Kidney (tissue), 14 donors: Measurements from ENCODE around the gene PITX2. TPM values are rescaled to one million over a fixed set of nuclear protein-coding genes. Genes with fewer than 3 reads are reported as not detected.

Experiments
- DNase-seq, 5 donors: peaks; one replicate each; pipeline ENCODE4 v3.0.0-alpha.2; 2013 to 2020
- FAIRE-seq: peaks from 2 replicates; lab custom pipeline; 2012; peaks lifted over from hg19 to GRCh38; lab: Jason Lieb, UNC
- H3K27ac ChIP-seq, 2 donors: one replicate each; pipeline ENCODE4 v1.7.0; 2013; ENCODE audit warnings: low read depth in 2 of 2, low read length in 2 of 2, inconsistent platforms in 1 of 2
- H3K27me3 ChIP-seq: one replicate; pipeline ENCODE4 v1.7.1; 2013; ENCODE audit warnings: low read length, inconsistent platforms; ENCODE audit not compliant: control insufficient read depth, insufficient read depth
- H3K36me3 ChIP-seq, 3 donors: one replicate each; pipeline versions ENCODE4 v1.7.0 to v1.7.1; 2013; ENCODE audit warnings: low read length in 3 of 3, control low read depth in 1 of 3, inconsistent platforms in 1 of 3; ENCODE audit not compliant: insufficient read depth in 3 of 3, control insufficient read depth in 2 of 3
- H3K4me1 ChIP-seq, 3 donors: one replicate each; pipeline versions ENCODE4 v1.7.0 to v1.7.1; 2013; ENCODE audit warnings: low read length in 3 of 3, inconsistent platforms in 1 of 3, low read depth in 1 of 3; ENCODE audit not compliant: control insufficient read depth in 2 of 3, insufficient read depth in 2 of 3
- H3K4me3 ChIP-seq, 3 donors: one replicate each; pipeline versions ENCODE4 v1.7.0 to v1.8.1; 2013; ENCODE audit warnings: low read length in 3 of 3, control low read depth in 1 of 3, inconsistent platforms in 1 of 3
- H3K9ac ChIP-seq, 3 donors: one replicate each; pipeline versions ENCODE4 v1.7.0 to v1.7.1; 2013; ENCODE audit warnings: low read length in 3 of 3, control low read depth in 1 of 3, inconsistent platforms in 1 of 3
- H3K9me3 ChIP-seq, 3 donors: one replicate each; pipeline versions ENCODE4 v1.7.0 to v1.7.1; 2013; ENCODE audit warnings: low read length in 3 of 3, control low read depth in 1 of 3, inconsistent platforms in 1 of 3; ENCODE audit not compliant: control insufficient read depth in 2 of 3, insufficient read depth in 1 of 3
- CTCF ChIP-seq: IDR thresholded peaks from 3 replicates; pipeline ENCODE4 v1.5.1; 2012; ENCODE audit warnings: mild to moderate bottlenecking, moderate library complexity, borderline replicate concordance; ENCODE audit not compliant: insufficient read depth; ENCODE audit errors: extremely low read depth
- intact Hi-C: fragments of 100-400 bp; cut with DNase I; formaldehyde crosslinking; loops from one replicate; pipeline ENCODE4 v1.11.1; 2022
- polyA plus RNA-seq: library from polyadenylated mRNA; stranded (reverse); fragments of 350-450 nt; fragmentation: Illumina TruSeq; extraction: RNeasy Lipid Tissue Mini Kit (QIAGEN cat#74804); gene quantifications from one replicate; pipeline ENCODE4 v1.2.3, GENCODE V29; 2014; ENCODE audit warnings: low read depth, low replicate concordance; ENCODE audit not compliant: insufficient read depth
- total RNA-seq: library from RNA; stranded (reverse); fragmentation: NEBNext Ultra II Directional; extraction: Animal tissue kit (Norgen Biotek cat#: 25700); gene quantifications from one replicate; pipeline ENCODE4 v1.2.1, GENCODE V29; 2021
- donor health status: control.
- donor health status: control.
- donor health status: control.
- donor health status: control.
- donor health status: control.
- donor health status: DM: yes; HTN: yes; CAD: no.
- donor health status: Normal renal cell carcinoma (clear cell type).

The PITX2 gene
- total and polyA plus RNA-seq, 2 donors from 2014 or later = 0.71 to 3.2 TPM

GRCh38 chr4:110624398-110624780 is 1.5 kb upstream of the PITX2 start:
- FAIRE-seq = no peak
- Histone ChIP-seq H3K27ac (no peak overlapping the region), H3K36me3 (no peaks in the 10 kb centered on the region), H3K4me3 (no peak overlapping the region), H3K9ac (no peak overlapping the region), H3K9me3 (no peaks in the 10 kb centered on the region), H3K4me1 (peaks cover 0 to 10% (median 0%) of the 10 kb centered on the region in 3 donors), H3K27me3 (peaks cover 96% of the 10 kb centered on the region)
- intact Hi-C loops = no loop called here
- no peak for DNase-seq
- no peak for TF ChIP-seq CTCF

DNA sequence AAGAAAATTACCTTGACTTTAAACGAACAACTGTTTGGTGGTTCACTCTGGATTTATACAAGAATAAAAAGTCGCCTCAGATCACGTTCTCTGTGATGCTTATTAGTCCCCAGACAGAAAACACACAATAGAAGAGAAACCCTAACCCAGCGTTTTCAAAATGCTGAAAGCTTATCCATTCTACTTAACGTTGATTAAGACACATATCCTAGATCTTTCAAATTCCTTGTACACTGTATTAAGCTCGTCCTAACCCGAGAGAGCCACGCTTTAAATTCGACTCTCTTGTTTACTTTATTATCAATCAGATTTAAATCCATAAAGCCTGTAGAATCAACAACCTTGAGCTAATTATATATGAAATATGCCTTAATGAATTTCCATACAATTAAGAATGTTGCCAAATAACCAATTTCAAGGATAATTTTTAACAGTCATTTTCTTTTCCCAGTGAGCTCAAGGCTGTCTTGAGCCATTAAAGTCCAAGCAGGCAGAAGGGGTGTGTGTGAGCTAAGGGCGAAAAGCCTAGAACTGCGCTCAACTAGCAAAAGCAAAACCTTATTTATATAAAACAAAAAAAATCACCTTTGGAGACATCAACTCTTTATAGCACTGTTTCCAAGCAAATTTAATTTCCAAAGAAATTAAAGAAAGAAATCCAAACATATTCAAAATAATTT is 981 bp upstream of the PITX2 start:
- no peak overlapping the region for H3K27ac ChIP-seq
- H3K9ac ChIP-seq = no peak overlapping the region
- intact Hi-C loops = no loop called here
- no peak overlapping the region for H3K4me3 ChIP-seq
- peaks cover 94% of the 10 kb centered on the region for H3K27me3 ChIP-seq
- H3K36me3 ChIP-seq = no peaks in the 10 kb centered on the region
- no peak for FAIRE-seq
- TF ChIP-seq CTCF = no peak
- no peaks in the 10 kb centered on the region for H3K9me3 ChIP-seq
- peaks cover 0 to 10% (median 0%) of the 10 kb centered on the region in 3 donors for H3K4me1 ChIP-seq
- DNase-seq = peak in 2 of 5 donors; percentile 6 to 31

GRCh38 chr4:110621839-110622751 is 782 bp downstream of the PITX2 start:
- peaks cover 0 to 15% (median 0%) of the 10 kb centered on the region in 3 donors for H3K4me1 ChIP-seq
- TF ChIP-seq CTCF = no peak
- intact Hi-C loops = no loop called here
- H3K4me3 ChIP-seq = peak overlapping the region in 2 of 3 donors; percentile 11 to 29
- no peaks in the 10 kb centered on the region for H3K36me3 ChIP-seq
- no peak overlapping the region for H3K9ac ChIP-seq
- H3K9me3 ChIP-seq = no peaks in the 10 kb centered on the region
- FAIRE-seq = no peak
- H3K27me3 ChIP-seq = peaks cover 94% of the 10 kb centered on the region
- DNase-seq = peak; percentile 33 to 69 (median 43)
- no peak overlapping the region for H3K27ac ChIP-seq
